ENCODE results near the gene PGRMC2.

- TF ChIP-seq CTCF (IDR thresholded peaks at IDR 0.05; ENCODE audit: poor library complexity) = no peak
- no peak for TF ChIP-seq EZH2phosphoT487 (IDR thresholded peaks at IDR 0.05; ENCODE audit: low read depth, severe bottlenecking, unreplicated experiment)
- TF ChIP-seq EZH2 (IDR thresholded peaks at IDR 0.05; ENCODE audit: borderline replicate concordance) = no peak
Measured at GRCh38 chr4:128281354-128281753, 6.3 kb downstream of the PGRMC2 start.
